WTC11 (cell line): ENCODE measurements around the gene PCDHGA6. TPM values are rescaled to one million over a fixed set of nuclear protein-coding genes. Genes with fewer than 3 reads are reported as not detected.
"Not testable (repeated sequence)": the region's sequence is repeated elsewhere in the genome, so short reads cannot be mapped to it uniquely, and the experiment has no call there.

Experiments
- ATAC-seq: fragments of 200-7000 bp; cut with Tn5 transposase; 2 replicates; pipeline ENCODE4 v1.10.0; 2021; ENCODE audit warnings: mild to moderate bottlenecking, moderate library complexity
- CTCF ChIA-PET: fragments of 300-600 bp; sonication (Branson Sonifier 250); formaldehyde crosslinking; loops from one replicate; lab custom pipeline; 2021; ENCODE audit warnings: antibody characterized with exemption; lab: Charles Lee
- POLR2A ChIA-PET: fragments of 350-600 bp; sonication (Branson Sonifier 250); formaldehyde crosslinking; loops from one replicate; lab custom pipeline; 2021; ENCODE audit warnings: antibody characterized with exemption; lab: Charles Lee
- DNase-seq: peaks from one replicate; pipeline ENCODE4 v3.0.0; 2021; ENCODE audit warnings: low spot score
- H3K27ac Mint-ChIP-seq: 2 replicates; pipeline ENCODE4 v1.8.0; 2021; ENCODE audit warnings: mixed read lengths
- H3K27me3 Mint-ChIP-seq: 2 replicates; pipeline ENCODE4 v1.8.0; 2021; ENCODE audit warnings: low read depth, mild to moderate bottlenecking, moderate library complexity, mixed read lengths
- H3K36me3 Mint-ChIP-seq: 2 replicates; pipeline ENCODE4 v1.8.0; 2021; ENCODE audit warnings: mixed read lengths
- H3K4me1 Mint-ChIP-seq: 2 replicates; pipeline ENCODE4 v1.8.0; 2022; ENCODE audit warnings: mixed read lengths
- H3K4me3 Mint-ChIP-seq: 2 replicates; pipeline ENCODE4 v1.8.0; 2021; ENCODE audit warnings: mild to moderate bottlenecking, moderate library complexity, mixed read lengths
- H3K9me3 Mint-ChIP-seq: 2 replicates; pipeline ENCODE4 v1.8.0; 2021; ENCODE audit warnings: mixed read lengths
- AR ChIP-seq: fragments of 250-450 bp; sonication (Bioruptor Pico); IDR thresholded peaks from 2 replicates; pipeline ENCODE4 v1.9.0; 2021; ENCODE audit warnings: mild to moderate bottlenecking
- ATF3 ChIP-seq: sonication (generic); formaldehyde crosslinking; conservative IDR thresholded peaks from 2 replicates; pipeline ENCODE4 v1.8.1; 2022; ENCODE audit warnings: mild to moderate bottlenecking, missing genetic modification reagents
- CBFB ChIP-seq: sonication (generic); formaldehyde crosslinking; IDR thresholded peaks from 2 replicates; pipeline ENCODE4 v1.8.1; 2022; ENCODE audit warnings: mild to moderate bottlenecking, low read depth, missing genetic modification reagents
- CTCF ChIP-seq: fragments of 200-600 bp; IDR thresholded peaks from 2 replicates; pipeline ENCODE4 v1.8.0; 2022; ENCODE audit warnings: antibody characterized with exemption
- E2F4 ChIP-seq: sonication (generic); formaldehyde crosslinking; IDR thresholded peaks from 2 replicates; pipeline ENCODE4 v1.8.1; 2022; ENCODE audit warnings: low read depth, mild to moderate bottlenecking, moderate library complexity, missing genetic modification reagents, borderline replicate concordance
- ERG ChIP-seq: fragments of 250-450 bp; sonication (Bioruptor Pico); IDR thresholded peaks from 2 replicates; pipeline ENCODE4 v1.8.0; 2021; ENCODE audit warnings: mild to moderate bottlenecking
- FOXK1 ChIP-seq: sonication (generic); formaldehyde crosslinking; IDR thresholded peaks from 2 replicates; pipeline ENCODE4 v1.8.0; 2022; ENCODE audit warnings: mild to moderate bottlenecking, moderate library complexity, missing genetic modification reagents
- SP1 ChIP-seq: sonication (generic); formaldehyde crosslinking; conservative IDR thresholded peaks from 2 replicates; pipeline ENCODE4 v1.8.1; 2022; ENCODE audit warnings: missing genetic modification reagents
- ZNF232 ChIP-seq: sonication (generic); formaldehyde crosslinking; IDR thresholded peaks from 2 replicates; pipeline ENCODE4 v1.8.0; 2022; ENCODE audit warnings: mild to moderate bottlenecking, missing genetic modification reagents
- ZNF263 ChIP-seq: sonication (generic); formaldehyde crosslinking; IDR thresholded peaks from 2 replicates; pipeline ENCODE4 v1.8.1; 2022; ENCODE audit warnings: low read depth, mild to moderate bottlenecking, moderate library complexity, missing genetic modification reagents
- total RNA-seq: library from RNA; stranded (reverse); gene quantifications from 3 replicates; pipeline ENCODE4 v1.2.3, GENCODE V29; 2021

Gene PCDHGA6
- total RNA-seq, 1 experiment from 2014 or later, result 3.3 TPM

- H3K4me3 Mint-ChIP-seq, result no peak overlapping the region
- TF ChIP-seq SP1 (CRISPR knock-in tag), result no peak
- TF ChIP-seq FOXK1 (CRISPR knock-in tag), result no peak
- TF ChIP-seq ZNF263 (CRISPR knock-in tag), result no peak
- no peak for TF ChIP-seq E2F4 (CRISPR knock-in tag)
- TF ChIP-seq ZNF232 (CRISPR knock-in tag), result no peak
- TF ChIP-seq AR (CRISPR knock-in tag), result no peak
- no peak for TF ChIP-seq ERG (CRISPR knock-in tag)
- TF ChIP-seq ATF3 (CRISPR knock-in tag), result no peak
- TF ChIP-seq CBFB (CRISPR knock-in tag), result no peak
- POLR2A ChIA-PET, result no interaction called here
- DNase-seq (no peak), ATAC-seq (no peak)
- CTCF ChIA-PET, result interaction anchor here (1.2 to 1.5 kb wide), 3 partner anchors 10 to 238 kb away, joined by 3 to 4 read pairs (median 4); partner anchors contain the start of genes PCDHGA10 and PCDHGA9
- H3K4me1 Mint-ChIP-seq, result 0 out of 2 replicates have a peak, but pooled peaks cover 3% of the 10 kb centered on the region
- peaks cover 76% of the 10 kb centered on the region for H3K36me3 Mint-ChIP-seq
- peaks cover 66% of the 10 kb centered on the region for H3K9me3 Mint-ChIP-seq
- peaks cover 21% of the 10 kb centered on the region for H3K27me3 Mint-ChIP-seq
- H3K27ac Mint-ChIP-seq, result no peak overlapping the region
Observed at GRCh38 chr5:141393267-141393666, 19.6 kb downstream of the PCDHGA6 start.

GRCh38 chr5:141394401-141395187, 20.9 kb downstream of the PCDHGA6 start:
- DNase-seq, H3K27ac Mint-ChIP-seq, H3K4me3 Mint-ChIP-seq, H3K4me1 Mint-ChIP-seq, ATAC-seq, POLR2A ChIA-PET: not testable (repeated sequence)
- H3K27me3 Mint-ChIP-seq, result peaks cover 17% of the 10 kb centered on the region
- CTCF ChIA-PET, result interaction anchor here (4.3 kb wide), 1 partner anchor 19 kb away, joined by 38 read pairs; the partner anchor contains the start of gene PCDHGA10
- peaks cover 63% of the 10 kb centered on the region for H3K9me3 Mint-ChIP-seq
- 0 out of 2 replicates have a peak, but pooled peaks have one; percentile 11 for TF ChIP-seq CTCF
- TF ChIP-seq, all 79 proteins: peak for 1; not testable (repeated sequence) for 78
- peaks cover 76% of the 10 kb centered on the region for H3K36me3 Mint-ChIP-seq

- peaks cover 57% of the 10 kb centered on the region for H3K9me3 Mint-ChIP-seq
- H3K4me3 Mint-ChIP-seq, result peak within 1 kb of the TSS; percentile 63
- H3K36me3 Mint-ChIP-seq, result peaks cover 66% of the 10 kb centered on the region
- POLR2A ChIA-PET, H3K4me1 Mint-ChIP-seq, H3K27ac Mint-ChIP-seq: not testable (repeated sequence)
- peak; percentile 69 for DNase-seq
- TF ChIP-seq CTCF, result peak; percentile 42; the same call in 1 of the 2 replicates
- peak; percentile 93 for ATAC-seq
- H3K27me3 Mint-ChIP-seq, result peaks cover 14% of the 10 kb centered on the region
- CTCF ChIA-PET, result interaction anchor here (0.7 to 4.3 kb wide), 27 partner anchors 8 to 263 kb away, joined by 3 to 38 read pairs (median 7); partner anchors contain the start of genes PCDHB14, PCDHB15, PCDHB5 and PCDHGA1
Observed at GRCh38 chr5:141397756-141398551, 24.3 kb downstream of the PCDHGA6 start, which contains the start of gene PCDHGB5. Gene PCDHGB5, plus strand, starts transcription at chr5:141397947. Its CDS starts 181 bp downstream, at chr5:141398128.
